ENCODE results near the gene ALDH7A1.

Gene ALDH7A1

GRCh38 chr5:126544087-126544740, 50.8 kb downstream of the ALDH7A1 start:
- H3K4me3 ChIP-seq (ENCODE audit: low read depth, low read length): no peak overlapping the region
- TF ChIP-seq CTCF (IDR thresholded peaks at IDR 0.05; ENCODE audit: borderline replicate concordance, insufficient read depth, low read depth, low read length): peak; percentile 73

DNA sequence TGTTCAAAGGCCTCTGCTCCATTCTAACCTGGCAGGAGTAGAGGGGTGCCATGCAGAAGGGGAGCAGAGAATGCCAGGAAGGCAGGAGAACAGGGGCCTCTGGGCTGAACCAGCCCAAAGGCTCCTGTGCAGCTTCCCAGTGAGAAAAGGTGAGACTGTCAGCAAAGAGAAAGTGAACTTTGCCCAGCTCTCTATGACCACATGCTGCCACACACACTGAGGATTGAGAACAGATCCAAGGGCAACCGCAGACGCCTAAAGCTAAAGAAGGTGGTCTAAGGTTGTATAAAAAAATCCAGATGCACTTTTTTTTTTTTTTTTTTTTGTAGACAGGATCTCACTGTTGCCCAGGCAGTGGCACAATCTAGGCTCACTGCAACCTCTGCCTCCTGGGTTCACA, 51.4 kb downstream of the ALDH7A1 start:
- TF ChIP-seq CTCF (IDR thresholded peaks at IDR 0.05; ENCODE audit: borderline replicate concordance, insufficient read depth, low read depth, low read length): no peak
- no peak overlapping the region for H3K4me3 ChIP-seq (ENCODE audit: low read depth, low read length)

GRCh38 chr5:126543009-126543408, 52.0 kb downstream of the ALDH7A1 start:
- TF ChIP-seq CTCF (IDR thresholded peaks at IDR 0.05; ENCODE audit: borderline replicate concordance, insufficient read depth, low read depth, low read length): no peak
- no peak overlapping the region for H3K4me3 ChIP-seq (ENCODE audit: low read depth, low read length)

DNA sequence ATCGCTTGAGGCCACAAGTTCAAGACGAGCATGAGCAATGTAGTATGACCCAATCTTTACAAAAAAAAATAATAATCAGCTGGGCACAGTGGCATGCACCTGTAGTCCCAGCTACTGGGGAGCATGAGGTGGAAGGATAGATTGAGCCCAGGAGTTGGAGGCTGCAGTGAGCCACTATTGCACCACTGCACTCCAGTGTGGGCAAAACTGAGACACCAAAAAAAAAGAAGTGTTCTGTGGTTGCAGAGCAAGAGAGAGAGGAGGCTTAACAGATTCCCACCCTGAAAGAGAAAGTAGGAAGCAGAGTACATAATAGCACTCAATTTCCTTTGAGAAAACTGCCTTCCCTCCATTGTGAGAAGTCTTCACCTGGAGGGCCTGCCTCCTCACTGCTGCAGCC, 52.6 kb downstream of the ALDH7A1 start:
- TF ChIP-seq CTCF (IDR thresholded peaks at IDR 0.05; ENCODE audit: borderline replicate concordance, insufficient read depth, low read depth, low read length): no peak
- no peak overlapping the region for H3K4me3 ChIP-seq (ENCODE audit: low read depth, low read length)

GRCh38 chr5:126540631-126541030, 54.4 kb downstream of the ALDH7A1 start:
- H3K4me3 ChIP-seq (ENCODE audit: low read depth, low read length): no peak overlapping the region
- no peak for TF ChIP-seq CTCF (IDR thresholded peaks at IDR 0.05; ENCODE audit: borderline replicate concordance, insufficient read depth, low read depth, low read length)

DNA sequence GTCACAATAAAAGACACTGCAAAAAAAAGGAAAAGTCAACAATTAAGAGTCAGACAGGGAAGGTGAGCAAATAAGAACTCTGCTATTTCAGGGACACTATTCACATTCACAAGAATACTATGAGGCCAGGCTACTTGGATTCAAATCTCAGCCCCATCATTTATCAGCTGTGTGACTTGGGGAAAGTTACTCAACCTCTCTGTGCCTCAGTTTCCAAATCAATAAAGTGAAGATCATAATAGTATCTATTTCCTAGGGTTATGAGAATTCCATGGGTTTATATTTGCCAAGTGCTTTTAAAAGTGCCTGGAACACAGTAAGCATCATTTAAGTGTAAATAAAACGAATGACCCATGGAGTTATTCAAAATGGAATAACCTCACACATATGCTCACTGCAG, 56.4 kb downstream of the ALDH7A1 start:
- no peak overlapping the region for H3K4me3 ChIP-seq (ENCODE audit: low read depth, low read length)
- TF ChIP-seq CTCF (IDR thresholded peaks at IDR 0.05; ENCODE audit: borderline replicate concordance, insufficient read depth, low read depth, low read length): no peak

DNA sequence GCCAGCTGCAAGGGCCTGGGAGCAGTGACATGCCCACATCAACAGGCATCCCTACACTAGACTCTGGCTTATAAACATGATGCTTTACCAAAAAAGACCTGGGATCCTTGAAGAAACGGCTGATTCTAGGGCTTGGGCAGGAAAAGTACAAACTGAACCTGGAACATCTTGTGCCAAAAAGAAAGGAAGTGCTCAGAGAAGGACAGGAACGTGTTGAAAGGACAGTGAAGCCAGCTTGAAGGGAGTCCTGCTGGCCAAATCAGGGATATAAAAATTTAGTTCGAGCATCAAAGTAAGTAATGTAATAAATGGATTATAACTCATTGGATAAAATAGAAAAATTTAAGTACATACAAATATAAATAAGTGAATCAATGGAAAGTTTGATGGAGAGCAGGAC, 58.1 kb downstream of the ALDH7A1 start:
- H3K4me3 ChIP-seq (ENCODE audit: low read depth, low read length): no peak overlapping the region

More for the DNA sequence above, 58.1 kb downstream of the ALDH7A1 start:
- no peak for TF ChIP-seq CTCF (IDR thresholded peaks at IDR 0.05; ENCODE audit: borderline replicate concordance, insufficient read depth, low read depth, low read length)

All from GM12875 (cell line).